SH-SY5Y (cell line): ENCODE results near the gene ZNF333.

ENCODE experiments used
- GATA2 ChIP-seq: IDR thresholded peaks from 2 replicates; pipeline ENCODE4 v1.6.1; 2011; ENCODE audit warnings: mild to moderate bottlenecking, low read depth, low read length
- GATA3 ChIP-seq: IDR thresholded peaks from 2 replicates; pipeline ENCODE4 v1.6.1; 2011; ENCODE audit warnings: low read depth, mild to moderate bottlenecking, low read length, moderate library complexity

- TF ChIP-seq GATA2 (no peak), GATA3 (no peak)
Observed at GRCh38 chr19:14655726-14656125, 34.1 kb upstream of the ZNF333 start.
